Ishikawa (cell line): Measurements from ENCODE around the gene SOCS3.
A peak's percentile ranks its signal among the peaks of the same experiment; 100 is the strongest.

Experiments used
- CEBPB ChIP-seq: IDR thresholded peaks from 2 replicates; pipeline ENCODE4 v1.6.1; 2012
- CREB1 ChIP-seq: IDR thresholded peaks from 2 replicates; pipeline ENCODE4 v1.6.1; 2012; ENCODE audit warnings: low read depth
- EGR1 ChIP-seq: IDR thresholded peaks from 2 replicates; pipeline ENCODE4 v1.6.1; 2012
- EP300 ChIP-seq: IDR thresholded peaks from 2 replicates; pipeline ENCODE4 v1.6.1; 2012; ENCODE audit warnings: borderline replicate concordance
- FOXM1 ChIP-seq: IDR thresholded peaks from 2 replicates; pipeline ENCODE4 v1.6.1; 2012; ENCODE audit warnings: low read depth, borderline replicate concordance
- NFIC ChIP-seq: IDR thresholded peaks from 2 replicates; pipeline ENCODE4 v1.6.1; 2012
- RAD21 ChIP-seq: IDR thresholded peaks from 2 replicates; pipeline ENCODE4 v1.6.1; 2012; ENCODE audit warnings: low read depth
- REST ChIP-seq: IDR thresholded peaks from 2 replicates; pipeline ENCODE4 v1.6.1; 2012; ENCODE audit warnings: low read depth, mild to moderate bottlenecking
- TAF1 ChIP-seq: IDR thresholded peaks from 2 replicates; pipeline ENCODE4 v1.6.1; 2012; ENCODE audit warnings: low read depth, mild to moderate bottlenecking
- TCF12 ChIP-seq: IDR thresholded peaks from 2 replicates; pipeline ENCODE4 v1.6.1; 2012; ENCODE audit warnings: low read depth
- TEAD4 ChIP-seq: IDR thresholded peaks from 2 replicates; pipeline ENCODE4 v1.6.1; 2012
- YY1 ChIP-seq: IDR thresholded peaks from 2 replicates; pipeline ENCODE4 v1.6.1; 2012; ENCODE audit warnings: low read depth
- ZBTB7A ChIP-seq: IDR thresholded peaks from 2 replicates; pipeline ENCODE4 v1.6.1; 2012; ENCODE audit warnings: low read depth
- TF ChIP-seq, protein P1 (sequence below): IDR thresholded peaks from 2 replicates; pipeline ENCODE4 v1.6.1; 2012
- TF ChIP-seq, protein P2 (sequence below): IDR thresholded peaks from 2 replicates; pipeline ENCODE4 v1.6.1; 2012

The SOCS3 gene

DNA sequence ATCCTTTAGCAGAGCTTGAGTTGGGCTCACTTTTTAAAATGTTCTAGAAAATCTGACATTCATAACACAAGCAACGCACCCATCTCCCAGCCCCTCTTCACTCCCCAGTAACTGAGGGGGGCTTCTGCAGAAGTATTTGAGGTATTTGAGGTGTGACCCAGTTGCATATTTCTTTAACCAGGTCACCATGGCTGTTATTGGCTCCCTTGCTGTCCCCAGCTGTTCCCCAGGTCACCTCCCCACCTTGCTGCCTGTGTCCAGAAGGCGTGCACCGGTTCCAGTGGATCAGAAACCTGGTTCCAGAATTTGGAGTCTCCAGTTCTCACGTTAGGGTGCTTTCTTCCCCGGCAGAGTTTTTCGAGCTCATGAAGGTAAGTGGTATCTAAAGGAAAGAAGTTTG lies 32.4 kb upstream of the SOCS3 start:
- TF ChIP-seq EGR1 (no peak), FOXM1 (no peak), TEAD4 (peak; percentile 70), NFIC (peak; percentile 24; the same call in 1 of the 2 replicates), EP300 (peak; percentile 35; the same call in 1 of the 2 replicates)
- TF ChIP-seq, protein P1, sequence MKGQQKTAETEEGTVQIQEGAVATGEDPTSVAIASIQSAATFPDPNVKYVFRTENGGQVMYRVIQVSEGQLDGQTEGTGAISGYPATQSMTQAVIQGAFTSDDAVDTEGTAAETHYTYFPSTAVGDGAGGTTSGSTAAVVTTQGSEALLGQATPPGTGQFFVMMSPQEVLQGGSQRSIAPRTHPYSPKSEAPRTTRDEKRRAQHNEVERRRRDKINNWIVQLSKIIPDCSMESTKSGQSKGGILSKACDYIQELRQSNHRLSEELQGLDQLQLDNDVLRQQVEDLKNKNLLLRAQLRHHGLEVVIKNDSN: no peak

- TF ChIP-seq CREB1 (no peak), YY1 (no peak)
These were observed 32.0 kb upstream of the SOCS3 start for GRCh38 chr17:78391843-78392242.

GRCh38 chr17:78391051-78391431 lies 31.2 kb upstream of the SOCS3 start:
- TF ChIP-seq, protein P1: no peak
- TF ChIP-seq TEAD4: no peak
- TF ChIP-seq EP300: no peak
- no peak for TF ChIP-seq ZBTB7A
- no peak for TF ChIP-seq YY1
- no peak for TF ChIP-seq CREB1
- no peak for TF ChIP-seq REST
- no peak for TF ChIP-seq FOXM1
- no peak for TF ChIP-seq CEBPB
- no peak for TF ChIP-seq TCF12
- TF ChIP-seq RAD21: no peak
- no peak for TF ChIP-seq TAF1
- TF ChIP-seq, protein P2, sequence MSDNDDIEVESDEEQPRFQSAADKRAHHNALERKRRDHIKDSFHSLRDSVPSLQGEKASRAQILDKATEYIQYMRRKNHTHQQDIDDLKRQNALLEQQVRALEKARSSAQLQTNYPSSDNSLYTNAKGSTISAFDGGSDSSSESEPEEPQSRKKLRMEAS: no peak
- TF ChIP-seq EGR1: no peak

DNA sequence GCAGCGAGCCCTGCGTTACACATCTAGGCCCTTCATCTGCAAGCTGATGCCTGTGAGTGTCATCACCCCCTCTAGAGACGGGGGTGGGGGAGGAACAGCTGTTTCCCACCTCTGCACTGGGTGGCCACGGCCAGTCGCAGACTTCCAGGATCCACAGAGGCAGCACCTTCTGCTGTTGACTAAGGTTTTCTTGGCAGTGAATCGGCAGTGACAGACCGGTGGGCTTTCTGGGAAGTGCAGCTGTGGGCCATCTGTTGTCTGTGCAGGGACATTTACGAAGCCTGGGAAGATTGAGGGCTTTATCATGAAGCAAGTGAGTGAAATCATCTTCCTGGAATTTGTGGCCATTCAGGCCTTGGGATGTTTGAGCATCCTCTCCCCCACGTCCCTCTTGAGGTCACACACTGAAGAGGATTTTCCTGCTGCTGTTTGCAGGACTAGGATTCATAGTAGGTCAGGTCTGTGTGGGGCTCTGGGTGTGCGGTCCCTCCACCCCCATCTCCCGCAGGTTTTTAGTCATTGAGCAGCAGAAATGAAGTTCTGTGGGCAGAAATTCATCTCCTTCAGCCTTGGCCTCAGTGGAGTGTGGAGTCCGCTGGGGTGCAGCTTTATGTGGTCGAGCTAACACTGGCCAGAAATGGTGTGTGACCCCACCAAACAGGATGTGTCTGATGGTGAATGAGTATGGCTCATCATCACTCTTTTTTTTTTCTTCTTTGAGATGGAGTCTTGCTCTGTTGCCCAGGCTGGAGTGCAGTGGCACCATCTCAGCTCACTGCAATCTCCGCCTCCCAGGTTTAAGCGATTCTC lies 30.6 kb upstream of the SOCS3 start:
- TF ChIP-seq, protein P2: no peak
- no peak for TF ChIP-seq YY1
- no peak for TF ChIP-seq NFIC
- no peak for TF ChIP-seq EP300
- TF ChIP-seq RAD21: no peak
- no peak for TF ChIP-seq CREB1
- no peak for TF ChIP-seq EGR1
- TF ChIP-seq TCF12: no peak
- no peak for TF ChIP-seq TAF1
- TF ChIP-seq REST: no peak
- TF ChIP-seq CEBPB: no peak
- no peak for TF ChIP-seq TEAD4
- TF ChIP-seq, protein P1: no peak

DNA sequence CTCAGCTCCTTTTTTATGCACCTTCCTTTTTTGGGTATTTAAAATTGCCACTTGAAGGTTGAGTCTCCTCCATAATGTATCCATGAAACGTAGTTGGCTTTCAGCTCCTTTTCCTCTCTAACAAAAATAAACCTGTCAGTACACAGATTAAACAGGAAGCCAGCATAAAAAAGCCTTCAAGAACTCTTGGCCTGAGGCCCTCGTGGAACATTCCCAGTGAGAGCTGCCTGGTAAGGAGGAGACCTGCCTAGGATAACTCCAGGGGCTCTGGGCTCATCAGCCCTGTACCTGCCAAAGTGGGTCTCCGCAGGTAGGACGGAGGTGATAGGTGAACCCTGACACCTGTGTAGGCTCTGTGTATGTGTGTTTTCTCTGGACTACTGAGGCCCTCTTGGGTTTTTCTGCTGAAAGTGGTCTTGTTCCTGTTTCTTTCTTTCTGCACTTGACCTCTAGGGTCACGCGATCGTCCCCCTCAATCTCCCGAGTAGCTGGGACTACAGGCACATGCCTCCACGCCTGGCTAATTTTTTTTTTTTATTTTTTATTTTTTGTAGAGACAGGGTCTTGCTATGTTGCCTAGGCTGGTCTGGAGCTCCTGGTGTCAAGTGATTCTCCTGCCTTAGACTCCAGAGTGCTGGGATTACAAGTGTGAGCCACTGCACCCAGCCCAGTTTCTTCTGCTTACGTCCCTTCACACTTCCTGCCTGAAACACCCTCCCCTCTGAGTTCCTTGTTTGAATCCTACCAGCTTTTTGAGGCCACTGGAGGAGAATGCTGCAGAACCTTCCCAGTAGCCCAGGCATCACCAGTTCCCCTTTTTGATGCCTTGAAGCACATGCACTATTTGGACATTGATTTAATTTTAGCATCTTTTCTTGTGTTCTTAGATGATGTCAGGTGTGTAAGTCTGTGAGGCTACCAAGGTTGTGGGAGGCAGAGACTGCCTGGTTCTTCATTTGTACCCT lies 28.4 kb upstream of the SOCS3 start:
- TF ChIP-seq TCF12 (no peak), EGR1 (no peak), TEAD4 (no peak), RAD21 (no peak), TAF1 (no peak), EP300 (no peak), REST (no peak), ZBTB7A (no peak), NFIC (no peak), YY1 (no peak), CEBPB (no peak), FOXM1 (no peak), CREB1 (no peak)
- TF ChIP-seq, protein P1: no peak
- TF ChIP-seq, protein P2: no peak
